ENCODE results near the gene DNAJC5. TPM values are rescaled to one million over a fixed set of nuclear protein-coding genes. Genes with fewer than 3 reads are reported as not detected.

Gene DNAJC5
- total and polyA plus RNA-seq, 2 donors (not counting 3 experiments of a cell fraction or from before 2014, with no cell fraction given), result 44.7 to 60.3 TPM

DNA sequence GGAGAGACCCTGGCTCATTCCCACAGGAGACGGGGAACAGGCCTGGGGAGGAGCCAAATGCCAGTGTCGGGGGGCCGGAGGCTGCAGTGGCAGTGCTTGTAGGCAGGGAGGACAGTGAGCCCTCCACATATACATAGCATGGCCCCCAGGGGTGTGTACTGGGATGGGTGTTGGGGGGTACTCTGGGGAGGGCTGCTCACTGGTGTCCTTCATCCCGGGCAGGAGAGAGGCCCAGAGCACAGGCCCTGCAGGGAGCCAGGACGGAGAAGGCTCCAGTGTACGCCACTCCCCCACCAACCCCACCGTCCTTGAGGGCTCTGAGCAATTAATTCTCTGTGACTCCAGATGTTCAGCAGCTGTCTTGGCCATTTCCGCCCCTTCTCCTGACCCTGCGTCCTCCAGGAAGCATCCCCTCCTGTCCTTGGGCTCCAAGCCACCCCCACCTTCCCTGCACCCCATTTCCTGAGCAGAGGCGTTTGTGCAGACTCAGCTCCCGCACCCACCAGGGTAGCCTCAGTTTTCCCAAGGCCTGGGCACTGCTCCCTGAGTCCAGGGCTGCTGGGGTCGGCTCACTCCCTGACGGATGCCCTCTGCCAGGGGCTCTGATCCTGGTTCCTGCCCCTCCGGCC lies 37.0 kb upstream of the DNAJC5 start:
- Histone ChIP-seq H3K4me1 (ENCODE audit: control insufficient read depth, extremely low read depth, insufficient read depth, low read length) (peaks cover 23% of the 10 kb centered on the region), H3K9ac (replicated peaks; ENCODE audit: extremely low read depth, insufficient read depth, low read length) (no peak overlapping the region), H3K9me1 (replicated peaks; ENCODE audit: control insufficient read depth, extremely low read depth, insufficient read depth, low read length) (no peaks in the 10 kb centered on the region), H3K4me3 (replicated peaks in 1 of 3; ENCODE audit: insufficient read depth in 1 of 3, low read depth in 1 of 3, low read length in 3 of 3) (no peak overlapping the region), H2AFZ (ENCODE audit: low read depth, low read length) (no peak overlapping the region), H3K9me3 (replicated peaks; ENCODE audit: control insufficient read depth, insufficient read depth, low read length) (no peaks in the 10 kb centered on the region), H3K27me3 (ENCODE audit: control insufficient read depth in 2 of 2, insufficient read depth in 2 of 2, low read length in 2 of 2) (peaks cover 0 to 5% of the 10 kb centered on the region in 2 experiments), H3K4me2 (ENCODE audit: insufficient read depth, low read length) (no peak overlapping the region), H3K36me3 (ENCODE audit: control insufficient read depth in 2 of 2, extremely low read depth in 1 of 2, insufficient read depth in 2 of 2, low read length in 2 of 2) (peaks cover 0 to 4% of the 10 kb centered on the region in 2 experiments), H4K20me1 (replicated peaks; ENCODE audit: control insufficient read depth, extremely low read depth, insufficient read depth, low read length) (no peaks in the 10 kb centered on the region), H3K79me2 (ENCODE audit: control insufficient read depth, insufficient read depth, low read length) (no peaks in the 10 kb centered on the region), H3K27ac (ENCODE audit: insufficient read depth, low read depth, low read length) (no peak overlapping the region)
- DNase-seq (ENCODE audit: low read depth, low spot score) (no peak), FAIRE-seq (no peak)
- BruUV-seq (replicated peaks), result no TSS peak
- TF ChIP-seq EZH2 (IDR thresholded peaks at IDR 0.05; ENCODE audit: borderline replicate concordance, low read depth, low read length, severe bottlenecking) (no peak), POLR2AphosphoS5 (IDR thresholded peaks at IDR 0.05; ENCODE audit: insufficient read depth, low read depth, low read length) (peak; percentile 14)
- intact Hi-C loops (cut with micrococcal nuclease), result no loop called here
- dilution Hi-C loops (cut with MboI; ENCODE audit: extremely low pct_ligation_motif_present, low sequenced_read_pairs), result no loop called here
- ChIA-PET CTCF (interaction anchor here (0.5 to 2.6 kb wide), 14 partner anchors 8 to 318 kb away, joined by 3 to 17 read pairs (median 4); no protein-coding TSS in a partner anchor), POLR2A (no interaction called here)

- no peak overlapping the region for H3K27ac ChIP-seq (ENCODE audit: insufficient read depth, low read depth, low read length)
- intact Hi-C loops (cut with micrococcal nuclease) (no loop called here), dilution Hi-C loops (cut with MboI; ENCODE audit: extremely low pct_ligation_motif_present, low sequenced_read_pairs) (no loop called here)
- TF ChIP-seq POLR2AphosphoS5 (IDR thresholded peaks at IDR 0.05; ENCODE audit: insufficient read depth, low read depth, low read length) (peak; percentile 27), MAX (IDR thresholded peaks at IDR 0.05; ENCODE audit: insufficient read depth, insufficient read length) (no peak)
- TF ChIP-seq, protein P1, sequence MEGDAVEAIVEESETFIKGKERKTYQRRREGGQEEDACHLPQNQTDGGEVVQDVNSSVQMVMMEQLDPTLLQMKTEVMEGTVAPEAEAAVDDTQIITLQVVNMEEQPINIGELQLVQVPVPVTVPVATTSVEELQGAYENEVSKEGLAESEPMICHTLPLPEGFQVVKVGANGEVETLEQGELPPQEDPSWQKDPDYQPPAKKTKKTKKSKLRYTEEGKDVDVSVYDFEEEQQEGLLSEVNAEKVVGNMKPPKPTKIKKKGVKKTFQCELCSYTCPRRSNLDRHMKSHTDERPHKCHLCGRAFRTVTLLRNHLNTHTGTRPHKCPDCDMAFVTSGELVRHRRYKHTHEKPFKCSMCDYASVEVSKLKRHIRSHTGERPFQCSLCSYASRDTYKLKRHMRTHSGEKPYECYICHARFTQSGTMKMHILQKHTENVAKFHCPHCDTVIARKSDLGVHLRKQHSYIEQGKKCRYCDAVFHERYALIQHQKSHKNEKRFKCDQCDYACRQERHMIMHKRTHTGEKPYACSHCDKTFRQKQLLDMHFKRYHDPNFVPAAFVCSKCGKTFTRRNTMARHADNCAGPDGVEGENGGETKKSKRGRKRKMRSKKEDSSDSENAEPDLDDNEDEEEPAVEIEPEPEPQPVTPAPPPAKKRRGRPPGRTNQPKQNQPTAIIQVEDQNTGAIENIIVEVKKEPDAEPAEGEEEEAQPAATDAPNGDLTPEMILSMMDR (IDR thresholded peaks at IDR 0.05; ENCODE audit: extremely low read depth in 1 of 2, insufficient read depth in 1 of 2, low read depth in 1 of 2, low read length in 2 of 2), result peak; percentile 24 to 62
- H3K4me1 ChIP-seq (ENCODE audit: control insufficient read depth, extremely low read depth, insufficient read depth, low read length), result peaks cover 25% of the 10 kb centered on the region
- H3K36me3 ChIP-seq (ENCODE audit: control insufficient read depth in 2 of 2, extremely low read depth in 1 of 2, insufficient read depth in 2 of 2, low read length in 2 of 2), result peaks cover 0 to 4% of the 10 kb centered on the region in 2 experiments
- no peak overlapping the region for H3K9ac ChIP-seq (replicated peaks; ENCODE audit: extremely low read depth, insufficient read depth, low read length)
- H3K79me2 ChIP-seq (ENCODE audit: control insufficient read depth, insufficient read depth, low read length), result no peaks in the 10 kb centered on the region
- ChIA-PET CTCF (interaction anchor here (0.7 to 2.6 kb wide), 17 partner anchors 7 to 321 kb away, joined by 3 to 17 read pairs (median 4); partner anchors contain the start of gene PTK6), POLR2A (no interaction called here)
- no peaks in the 10 kb centered on the region for H3K9me3 ChIP-seq (replicated peaks; ENCODE audit: control insufficient read depth, insufficient read depth, low read length)
- no peaks in the 10 kb centered on the region for H3K9me1 ChIP-seq (replicated peaks; ENCODE audit: control insufficient read depth, extremely low read depth, insufficient read depth, low read length)
- H3K27me3 ChIP-seq (ENCODE audit: control insufficient read depth in 2 of 2, insufficient read depth in 2 of 2, low read length in 2 of 2), result peaks cover 0 to 5% of the 10 kb centered on the region in 2 experiments
- no peak overlapping the region for H3K4me2 ChIP-seq (ENCODE audit: insufficient read depth, low read length)
- DNase-seq (ENCODE audit: low read depth, low spot score) (peak; percentile 72), FAIRE-seq (peak; percentile 82)
- no peaks in the 10 kb centered on the region for H4K20me1 ChIP-seq (replicated peaks; ENCODE audit: control insufficient read depth, extremely low read depth, insufficient read depth, low read length)
- no peak overlapping the region for H3K4me3 ChIP-seq (replicated peaks in 1 of 3; ENCODE audit: insufficient read depth in 1 of 3, low read depth in 1 of 3, low read length in 3 of 3)
- no peak overlapping the region for H2AFZ ChIP-seq (ENCODE audit: low read depth, low read length)
- no TSS peak for BruUV-seq (replicated peaks)
These were observed 36.3 kb upstream of the DNAJC5 start for GRCh38 chr20:63858393-63859165.
